Neuronal stem cell (in vitro differentiated cells): ENCODE measurements around the gene ZNF512B.
"Not testable (repeated sequence)": the region's sequence is repeated elsewhere in the genome, so short reads cannot be mapped to it uniquely, and the experiment has no call there.

Source experiments
- DNase-seq: peaks from one replicate; pipeline ENCODE4 v3.0.0-alpha.2; 2013; ENCODE audit warnings: low spot score
- H2AFZ ChIP-seq: one replicate; pipeline ENCODE4 v1.6.1; 2013; ENCODE audit warnings: mild to moderate bottlenecking, low read length, inconsistent platforms
- H2AK5ac ChIP-seq: 2 replicates; pipeline ENCODE4 v1.6.1; 2013; ENCODE audit warnings: low read depth, mild to moderate bottlenecking, inconsistent platforms, low read length, moderate library complexity, mixed read lengths
- H2BK120ac ChIP-seq: 2 replicates; pipeline ENCODE4 v1.6.1; 2013; ENCODE audit warnings: low read depth, mild to moderate bottlenecking, inconsistent platforms, low read length, moderate library complexity, mixed read lengths
- H2BK12ac ChIP-seq: one replicate; pipeline ENCODE4 v1.6.1; 2013; ENCODE audit warnings: low read length, inconsistent platforms
- H2BK15ac ChIP-seq: 2 replicates; pipeline ENCODE4 v1.6.1; 2013; ENCODE audit warnings: mild to moderate bottlenecking, low read length, inconsistent platforms, mixed read lengths
- H2BK5ac ChIP-seq: one replicate; pipeline ENCODE4 v1.6.1; 2013; ENCODE audit warnings: inconsistent platforms, mild to moderate bottlenecking, low read length, moderate library complexity
- H3K14ac ChIP-seq: one replicate; pipeline ENCODE4 v1.6.1; 2013; ENCODE audit warnings: low read length, inconsistent platforms
- H3K18ac ChIP-seq: 2 replicates; pipeline ENCODE4 v1.6.1; 2013; ENCODE audit warnings: low read length, inconsistent platforms
- H3K23ac ChIP-seq: 2 replicates; pipeline ENCODE4 v1.6.1; 2013; ENCODE audit warnings: low read depth, mild to moderate bottlenecking, mixed read lengths, low read length, inconsistent platforms; ENCODE audit not compliant: poor library complexity
- H3K27ac ChIP-seq: replicated peaks from 3 replicates; pipeline ENCODE4 v1.5.1; 2013; ENCODE audit warnings: low read length, inconsistent platforms
- H3K27me3 ChIP-seq, 3 experiments: 2 replicates each; pipeline ENCODE4 v1.6.1; 2013; ENCODE audit warnings: low read length in 3 of 3, mild to moderate bottlenecking in 2 of 3, inconsistent platforms in 1 of 3, low read depth in 1 of 3, mixed read lengths in 1 of 3, moderate library complexity in 1 of 3; ENCODE audit not compliant: control insufficient read depth in 3 of 3, insufficient read depth in 3 of 3
- H3K36me3 ChIP-seq, 2 donors: replicated peaks in 1 of 2; 2 replicates each; pipeline ENCODE4 v1.6.1; 2013; ENCODE audit warnings: low read length in 2 of 2; ENCODE audit not compliant: control insufficient read depth in 2 of 2, insufficient read depth in 2 of 2
- H3K4ac ChIP-seq: 2 replicates; pipeline ENCODE4 v1.6.1; 2013; ENCODE audit warnings: inconsistent platforms, mild to moderate bottlenecking, low read length, moderate library complexity
- H3K4me1 ChIP-seq, 2 donors: 1 replicate in 1 of 2; 2 replicates in 1 of 2; pipeline ENCODE4 v1.6.1; 2013; ENCODE audit warnings: low read length in 2 of 2, low read depth in 1 of 2; ENCODE audit not compliant: control insufficient read depth in 2 of 2, insufficient read depth in 1 of 2
- H3K4me2 ChIP-seq: one replicate; pipeline ENCODE4 v1.6.1; 2013; ENCODE audit warnings: mild to moderate bottlenecking, low read length, inconsistent platforms; ENCODE audit not compliant: insufficient read depth, poor library complexity, severe bottlenecking
- H3K4me3 ChIP-seq, 2 donors: 2 replicates each; pipeline ENCODE4 v1.5.1; 2013; ENCODE audit warnings: low read length in 2 of 2, mild to moderate bottlenecking in 2 of 2, inconsistent platforms in 1 of 2, moderate library complexity in 1 of 2
- H3K79me1 ChIP-seq: one replicate; pipeline ENCODE4 v1.6.1; 2013; ENCODE audit warnings: low read depth, mild to moderate bottlenecking, inconsistent platforms, low read length, moderate library complexity
- H3K9ac ChIP-seq: one replicate; pipeline ENCODE4 v1.6.1; 2013; ENCODE audit warnings: mild to moderate bottlenecking, low read depth, low read length, inconsistent platforms; ENCODE audit not compliant: poor library complexity
- H3K9me3 ChIP-seq, 2 donors: replicated peaks in 1 of 2; 2 replicates each; pipeline versions ENCODE3 to v1.6.1; 2013; ENCODE audit warnings: low read length in 2 of 2, mild to moderate bottlenecking in 2 of 2, inconsistent platforms in 1 of 2, low read depth in 1 of 2, mixed read lengths in 1 of 2, moderate library complexity in 1 of 2; ENCODE audit not compliant: control insufficient read depth in 2 of 2, insufficient read depth in 1 of 2
- H4K8ac ChIP-seq: one replicate; pipeline ENCODE4 v1.6.1; 2013; ENCODE audit warnings: low read depth, mild to moderate bottlenecking, inconsistent platforms, low read length, moderate library complexity
- H4K91ac ChIP-seq: one replicate; pipeline ENCODE4 v1.6.1; 2013; ENCODE audit warnings: low read length, low read depth, mild to moderate bottlenecking, inconsistent platforms; ENCODE audit not compliant: poor library complexity
- WGBS, 2 donors: extraction: QIAGEN DNeasy Blood & Tissue Kit; methylation state at CpG; one replicate each; pipeline ENCODE4 v1.1.7; 2013; ENCODE audit warnings: missing lambda C conversion rate in 2 of 2, mixed read lengths in 1 of 2; ENCODE audit not compliant: insufficient read length in 2 of 2, insufficient replicate concordance in 1 of 2; ENCODE audit errors: extremely low coverage in 2 of 2; 5-methylcytosine and 5-hydroxymethylcytosine counted together

The ZNF512B gene

DNA sequence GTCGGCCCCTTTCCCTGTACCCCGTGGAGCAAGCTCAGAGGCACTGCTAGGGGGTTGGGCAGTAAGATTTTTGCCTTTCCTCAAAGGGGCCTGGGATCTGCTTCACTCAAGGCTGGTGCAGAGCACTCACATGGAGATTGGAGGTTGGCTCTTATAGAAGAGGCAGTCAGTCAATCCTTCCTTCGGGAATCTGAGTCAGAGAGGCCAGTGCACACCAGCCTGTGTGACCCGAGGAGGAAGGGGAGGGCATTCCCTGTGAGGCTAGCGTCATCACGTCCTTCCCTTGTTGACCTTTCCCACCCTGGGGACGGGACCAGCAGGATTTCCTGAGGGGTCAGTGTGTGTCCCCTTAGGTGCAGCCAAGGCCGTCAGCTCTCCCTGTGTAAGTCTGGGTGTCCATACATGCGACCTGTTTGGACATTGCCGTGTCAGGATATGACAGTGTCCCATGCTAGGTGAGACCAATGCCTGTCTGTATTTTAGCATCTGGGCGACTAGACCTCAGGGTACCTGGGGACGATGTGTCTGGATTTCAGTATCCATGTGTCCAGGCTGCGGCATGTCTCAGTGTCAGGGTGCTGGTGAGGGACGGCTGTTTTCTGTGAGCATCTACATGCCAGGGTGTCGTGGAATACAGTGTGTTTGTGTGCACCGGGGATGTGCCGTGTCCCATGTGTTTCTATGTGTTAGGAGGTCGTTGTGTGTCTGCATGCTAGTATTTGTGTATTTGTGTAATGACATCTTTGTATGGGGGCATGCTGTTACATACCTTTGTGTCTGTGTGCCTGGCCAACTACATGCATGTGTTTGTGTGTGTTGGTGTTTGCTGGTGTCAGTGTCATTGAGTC is 2.8 kb upstream of the ZNF512B start:
- WGBS, 2 donors, result no CpG with 5 or more reads among the region's 18 CpGs
- Histone ChIP-seq H3K9me3 (peaks cover 0 to 6% of the 10 kb centered on the region in 2 donors), H2AK5ac (peak overlapping the region; percentile 80), H3K18ac (no peak overlapping the region), H3K27ac (no peak overlapping the region), H2BK120ac (no peak overlapping the region), H4K91ac (peak overlapping the region; percentile 59), H3K4me2 (no peak overlapping the region), H3K4me1 (peaks cover 11 to 13% of the 10 kb centered on the region in 2 donors), H3K9ac (peak overlapping the region; percentile 18), H3K36me3 (peaks cover 8 to 14% of the 10 kb centered on the region in 2 donors), H3K4ac (peak overlapping the region; percentile 41), H3K4me3 (peak overlapping the region in 1 of 2 donors; percentile 47), H3K23ac (no peak overlapping the region), H2BK15ac (no peak overlapping the region), H3K27me3 (peaks cover 0 to 9% (median 0%) of the 10 kb centered on the region in 3 experiments), H4K8ac (peak overlapping the region; percentile 43), H2BK5ac (peak overlapping the region; percentile 3), H2BK12ac (peak overlapping the region; percentile 76), H3K14ac (no peak overlapping the region), H3K79me1 (peaks cover 2% of the 10 kb centered on the region), H2AFZ (no peak overlapping the region)
- DNase-seq, result no peak

DNA sequence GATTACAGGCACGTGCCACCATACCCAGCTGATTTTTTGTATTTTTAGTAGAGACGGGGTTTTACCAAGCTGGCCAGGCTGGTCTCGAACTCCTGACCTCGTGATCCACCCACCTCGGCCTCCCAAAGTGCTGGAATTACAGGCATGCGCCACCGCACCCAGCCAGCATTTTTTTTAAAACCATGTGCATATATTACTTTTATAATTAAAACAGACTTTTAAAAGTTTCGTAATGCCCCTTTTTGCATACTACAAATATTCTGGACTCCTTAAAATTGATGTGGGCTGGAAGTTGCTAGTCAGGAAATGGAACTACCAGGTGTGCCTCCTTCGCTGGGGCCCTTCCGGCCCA is 2.2 kb upstream of the ZNF512B start:
- not testable (repeated sequence) for H2BK15ac ChIP-seq, H4K8ac ChIP-seq, H3K18ac ChIP-seq, H2BK12ac ChIP-seq, H3K4me2 ChIP-seq, H4K91ac ChIP-seq, H3K4me3 ChIP-seq, H3K79me1 ChIP-seq, H2AFZ ChIP-seq, H3K9ac ChIP-seq, H3K27me3 ChIP-seq, DNase-seq, H3K14ac ChIP-seq, H2BK120ac ChIP-seq, H3K23ac ChIP-seq, H3K27ac ChIP-seq, H3K4ac ChIP-seq
- peak overlapping the region; percentile 3 for H2BK5ac ChIP-seq
- WGBS, 2 donors, result no CpG with 5 or more reads among the region's 10 CpGs
- H3K4me1 ChIP-seq, result peaks cover 11 to 13% of the 10 kb centered on the region in 2 donors
- peaks cover 14 to 20% of the 10 kb centered on the region in 2 donors for H3K36me3 ChIP-seq
- H2AK5ac ChIP-seq, result peak overlapping the region; percentile 80
- H3K9me3 ChIP-seq, result peaks cover 0 to 12% of the 10 kb centered on the region in 2 donors

DNA sequence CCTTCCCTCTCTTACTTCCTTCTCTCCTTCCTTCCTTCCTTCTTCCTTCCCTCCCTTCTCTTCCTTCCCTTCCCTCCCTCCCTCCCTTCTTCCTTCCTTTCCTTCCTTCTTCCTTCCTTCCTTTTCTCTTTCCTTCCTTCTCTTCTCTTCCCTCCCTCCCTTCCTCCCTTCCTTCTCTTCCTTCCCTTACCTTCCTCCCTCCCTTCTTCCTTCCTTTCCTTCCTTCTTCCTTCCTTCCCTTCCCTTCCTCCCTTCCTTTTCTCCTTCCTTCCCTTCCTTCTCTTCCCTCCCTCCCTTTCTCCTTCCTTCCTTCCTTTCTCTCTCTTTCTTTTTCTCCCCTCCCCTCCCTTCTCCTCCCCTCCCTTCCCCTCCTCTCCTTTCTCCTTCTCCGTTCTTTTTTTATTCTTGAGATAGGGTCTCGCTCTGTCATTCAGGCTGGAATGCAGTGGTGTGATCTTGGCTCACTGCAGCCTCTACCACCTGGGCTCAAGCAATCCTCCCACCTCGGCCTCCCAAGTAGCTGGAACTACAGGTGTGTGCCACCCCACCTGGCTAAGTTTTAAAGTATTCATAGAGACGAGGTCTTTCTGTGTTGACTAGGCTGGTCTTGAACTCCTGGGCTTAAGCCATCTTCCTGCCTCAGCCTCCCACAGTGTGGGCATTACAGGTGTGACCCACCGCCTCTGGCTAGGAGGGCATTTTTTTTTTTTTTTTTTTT is 1.1 kb upstream of the ZNF512B start:
- Histone ChIP-seq H3K23ac (peak overlapping the region; percentile 91), H3K4ac (no peak overlapping the region), H3K27me3 (peaks cover 0 to 9% (median 0%) of the 10 kb centered on the region in 3 experiments), H3K4me1 (peaks cover 11 to 13% of the 10 kb centered on the region in 2 donors), H2BK120ac (no peak overlapping the region), H2AFZ (no peak overlapping the region), H3K18ac (no peak overlapping the region), H3K4me2 (no peak overlapping the region), H4K8ac (no peak overlapping the region), H3K27ac (no peak overlapping the region), H3K4me3 (peak overlapping the region in 1 of 2 donors; percentile 71), H2BK15ac (peak overlapping the region; percentile 67), H3K79me1 (peaks cover 4% of the 10 kb centered on the region), H3K14ac (peak overlapping the region; percentile 89), H3K9me3 (peaks cover 0 to 22% of the 10 kb centered on the region in 2 donors), H3K36me3 (peaks cover 24 to 31% of the 10 kb centered on the region in 2 donors), H3K9ac (no peak overlapping the region), H2AK5ac (peak overlapping the region; percentile 88), H2BK12ac (no peak overlapping the region), H4K91ac (no peak overlapping the region), H2BK5ac (no peak overlapping the region)
- no peak for DNase-seq
- WGBS, 2 donors, result no CpG with 5 or more reads among the region's 5 CpGs
